HG02870 (cell line): ENCODE measurements around the gene TCEAL4.

Source experiments
- ATAC-seq: cut with Tn5 transposase; IDR thresholded peaks from one replicate; pipeline ENCODE4 v1.9.1; 2021; ENCODE audit warnings: mild to moderate bottlenecking, moderate library complexity; ENCODE audit not compliant: unreplicated experiment

The TCEAL4 gene

GRCh38 chrX:103585411-103586313 is at the start of gene TCEAL4:
TCEAL4 (plus strand) TSS chrX:103585515; CDS start chrX:103586676, 1,161 bp downstream.
- ATAC-seq: peak; percentile 84

GRCh38 chrX:103536071-103536470 is 49.2 kb upstream of the TCEAL4 start:
- ATAC-seq: no peak

DNA sequence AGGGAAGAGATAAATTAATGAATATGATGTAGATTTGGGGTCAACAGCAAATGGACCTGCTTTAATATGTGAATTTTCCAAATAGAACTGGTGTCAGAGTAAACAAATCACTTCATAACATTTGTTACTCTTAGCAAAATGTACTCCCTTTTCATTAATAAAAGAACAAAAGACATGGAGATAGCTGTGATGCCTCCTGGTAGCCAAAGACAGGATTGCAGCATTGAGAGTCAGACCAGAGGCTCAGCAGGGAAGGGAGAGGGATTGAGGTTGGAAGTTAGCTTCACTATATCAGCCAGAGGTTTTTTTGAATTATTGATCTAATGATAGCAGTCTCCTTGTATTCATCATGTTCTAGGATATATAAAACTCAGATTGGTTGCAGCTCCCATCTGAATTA is 48.6 kb upstream of the TCEAL4 start:
- ATAC-seq: no peak

- ATAC-seq: no peak
Measured at GRCh38 chrX:103537871-103538387, 47.4 kb upstream of the TCEAL4 start.

DNA sequence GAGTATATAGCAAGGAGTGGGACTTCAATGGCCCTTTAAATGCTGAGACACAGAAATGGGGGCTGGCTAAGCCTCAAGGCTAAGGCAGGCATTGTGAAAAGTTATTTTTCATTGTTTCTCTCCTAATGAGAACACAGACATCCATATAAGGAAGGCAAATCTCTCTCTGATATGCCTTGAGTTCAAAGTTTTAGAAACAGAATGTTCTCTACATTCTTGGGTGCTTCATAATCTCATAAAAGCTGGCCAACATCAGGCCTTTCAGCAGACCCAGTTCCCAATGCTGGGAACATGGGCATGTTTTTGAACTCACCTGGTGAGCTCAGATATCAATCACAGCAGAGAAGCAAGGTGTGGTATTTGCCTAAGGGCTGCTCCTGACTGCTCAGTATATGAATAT is 46.6 kb upstream of the TCEAL4 start:
- no peak for ATAC-seq

DNA sequence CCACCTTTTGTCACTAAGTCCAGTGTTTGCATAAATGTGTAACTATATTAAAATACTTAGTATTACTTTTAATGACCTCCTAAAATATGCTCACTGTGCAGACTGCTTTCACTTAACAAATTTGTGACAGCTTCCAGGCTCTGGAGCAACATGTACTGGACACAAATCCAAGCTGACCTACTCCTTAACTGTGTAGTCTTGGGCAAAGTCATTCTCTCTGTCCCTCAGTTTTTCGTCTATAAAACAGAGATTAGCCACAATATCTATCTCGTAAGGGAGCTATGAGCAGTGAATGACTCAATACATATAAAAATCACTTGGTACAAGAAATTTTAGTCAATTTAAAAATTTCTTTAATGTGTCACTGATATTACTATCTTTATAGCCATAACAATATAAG is 45.6 kb upstream of the TCEAL4 start:
- ATAC-seq: no peak

GRCh38 chrX:103540145-103540544 is 45.2 kb upstream of the TCEAL4 start:
- ATAC-seq: no peak

- no peak for ATAC-seq
Measured at GRCh38 chrX:103549916-103550315, 35.4 kb upstream of the TCEAL4 start.

DNA sequence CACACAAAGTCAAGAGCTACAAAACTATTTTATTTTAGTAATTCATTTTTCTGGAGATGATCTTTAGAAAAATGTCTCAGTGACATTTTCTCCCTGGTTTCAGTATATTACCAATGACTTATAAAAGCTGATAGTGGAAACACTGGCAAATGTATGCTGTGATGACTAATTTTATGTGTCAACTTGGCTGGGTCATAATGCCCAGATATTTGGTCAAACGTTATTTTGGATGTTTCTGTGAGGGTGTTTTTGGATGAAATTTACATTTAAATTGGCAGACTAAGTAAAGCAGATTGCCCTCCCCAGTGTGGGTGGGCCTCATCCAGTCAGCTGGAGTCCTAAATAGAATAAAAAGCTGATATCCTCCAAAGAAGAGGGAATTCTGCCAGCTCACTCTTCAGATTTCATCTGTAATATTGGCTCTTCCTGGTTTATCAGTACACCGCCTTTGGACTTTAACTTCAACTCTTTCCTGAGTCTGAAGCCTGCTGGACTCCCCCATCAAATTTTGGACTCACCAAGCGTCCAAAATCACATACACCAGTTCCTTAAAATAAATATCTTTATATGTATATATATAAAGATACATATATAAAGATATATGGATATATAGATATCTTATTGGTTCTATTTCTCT is 34.8 kb upstream of the TCEAL4 start:
- no peak for ATAC-seq

DNA sequence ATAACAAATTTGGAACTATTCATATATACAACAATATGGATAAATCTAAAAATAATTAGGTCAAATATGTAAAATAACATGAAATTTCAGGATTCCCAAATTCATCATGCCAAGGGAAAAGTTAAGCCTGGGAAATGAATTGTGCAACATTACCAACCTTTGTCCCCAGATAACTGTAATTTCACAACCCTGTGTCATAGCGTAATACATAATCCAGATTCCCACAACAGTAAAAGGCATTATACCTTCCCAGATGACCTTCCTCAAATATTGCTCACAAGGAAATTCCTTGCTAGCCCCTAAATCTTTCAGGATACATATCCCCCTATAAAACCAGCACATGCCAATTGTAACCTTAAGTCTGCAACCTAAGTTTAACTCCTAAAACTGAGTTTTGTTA is 33.1 kb upstream of the TCEAL4 start:
- ATAC-seq: no peak

DNA sequence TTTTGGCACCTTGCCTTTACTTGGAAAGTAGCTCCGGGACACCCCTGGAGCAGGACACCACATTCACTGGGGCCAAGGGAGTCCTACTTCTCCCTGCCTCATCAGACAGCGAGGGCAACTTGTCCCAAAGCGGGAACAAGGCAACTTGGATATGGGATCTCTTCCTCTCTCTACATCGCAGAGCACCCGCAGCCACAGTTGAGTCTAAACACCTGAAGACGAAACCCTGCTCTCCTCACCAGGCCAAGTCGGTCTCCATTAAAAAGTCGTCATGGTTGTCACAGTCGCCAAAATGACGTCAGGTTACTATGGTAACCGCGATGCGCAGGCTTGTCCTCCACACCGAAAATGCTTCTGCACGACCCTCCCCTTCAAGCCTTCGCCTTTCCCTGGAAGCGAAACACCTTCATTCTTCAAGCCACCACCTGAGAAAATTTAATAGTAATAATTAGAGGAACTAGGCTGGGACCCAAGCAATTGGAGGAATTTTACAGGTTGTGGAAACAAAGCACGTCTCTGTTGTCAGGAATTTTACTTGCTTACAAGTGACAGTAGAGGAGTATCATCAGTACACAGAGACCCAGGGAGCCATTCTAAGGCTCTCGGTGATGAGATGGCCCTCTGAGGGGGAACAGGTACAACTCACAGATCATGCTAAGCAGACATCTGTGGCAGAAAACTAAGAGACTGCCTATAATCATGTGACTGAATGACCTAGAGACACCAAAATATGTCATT is 30.5 kb upstream of the TCEAL4 start:
- ATAC-seq: peak; percentile 97

DNA sequence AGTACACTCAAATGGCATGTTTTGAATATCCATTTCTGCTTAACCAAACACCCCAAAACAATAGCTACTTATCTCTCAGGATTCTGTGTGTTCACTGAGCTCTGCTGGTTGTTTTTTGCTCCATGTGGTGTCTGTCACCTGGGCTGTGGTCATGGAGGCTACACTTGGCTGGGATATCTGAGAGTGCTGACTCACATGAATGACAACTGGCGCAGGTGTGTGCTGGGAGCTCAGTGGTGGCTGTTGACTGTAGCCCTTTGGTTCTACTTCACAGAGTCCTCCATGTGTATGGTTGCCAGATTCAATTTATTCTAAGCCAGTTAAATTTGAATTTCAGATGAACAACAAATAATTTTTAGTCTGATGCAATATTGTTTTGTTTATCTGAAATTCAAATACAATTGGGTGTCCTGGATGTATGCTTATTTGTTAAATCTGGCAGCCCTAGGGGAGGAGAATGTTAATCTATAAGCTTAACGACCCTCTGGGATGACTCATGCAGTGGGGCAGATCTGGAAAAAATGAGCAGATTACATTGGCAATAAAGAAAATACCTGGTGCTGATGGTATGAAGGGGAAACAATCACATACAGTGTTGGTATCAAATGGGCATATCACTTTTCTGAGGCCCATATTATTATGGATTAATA is 28.2 kb upstream of the TCEAL4 start:
- ATAC-seq: no peak

DNA sequence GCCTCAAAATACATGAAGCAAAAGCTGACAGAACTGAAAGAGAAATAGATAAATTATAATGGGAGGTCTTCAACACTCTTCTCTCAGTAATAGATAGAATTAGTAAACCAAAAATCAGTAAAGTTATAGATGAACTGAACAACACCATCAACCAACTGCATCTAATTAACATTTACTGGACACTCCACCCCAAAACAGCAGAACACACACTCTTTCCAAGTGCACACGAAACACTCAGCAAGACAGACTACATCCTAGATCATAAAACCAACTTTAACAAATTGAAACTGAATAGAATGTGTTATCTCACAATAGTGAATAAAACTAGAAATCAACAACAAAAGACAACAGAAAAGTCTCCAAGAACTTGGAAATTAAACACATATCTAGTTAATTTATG is 25.1 kb upstream of the TCEAL4 start:
- no peak for ATAC-seq

DNA sequence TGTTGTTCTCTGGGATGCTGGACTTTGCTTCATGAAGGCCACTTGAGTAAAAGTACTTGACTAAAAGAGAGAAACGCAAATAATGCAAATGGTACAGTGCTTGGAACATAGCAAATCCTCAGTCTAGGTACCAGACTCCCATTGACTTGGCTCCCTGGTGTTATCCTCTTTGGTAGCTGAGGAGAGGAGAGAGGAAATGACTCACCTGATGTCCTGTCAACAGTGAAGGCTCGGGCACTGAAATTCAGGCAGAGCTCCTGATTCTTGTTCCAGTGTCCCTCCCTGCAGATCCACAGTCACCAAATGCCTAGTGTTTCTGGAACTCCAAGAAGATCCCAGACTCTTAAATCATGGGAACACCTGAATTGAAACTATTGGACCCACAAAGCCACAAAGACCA is 22.5 kb upstream of the TCEAL4 start:
- no peak for ATAC-seq

DNA sequence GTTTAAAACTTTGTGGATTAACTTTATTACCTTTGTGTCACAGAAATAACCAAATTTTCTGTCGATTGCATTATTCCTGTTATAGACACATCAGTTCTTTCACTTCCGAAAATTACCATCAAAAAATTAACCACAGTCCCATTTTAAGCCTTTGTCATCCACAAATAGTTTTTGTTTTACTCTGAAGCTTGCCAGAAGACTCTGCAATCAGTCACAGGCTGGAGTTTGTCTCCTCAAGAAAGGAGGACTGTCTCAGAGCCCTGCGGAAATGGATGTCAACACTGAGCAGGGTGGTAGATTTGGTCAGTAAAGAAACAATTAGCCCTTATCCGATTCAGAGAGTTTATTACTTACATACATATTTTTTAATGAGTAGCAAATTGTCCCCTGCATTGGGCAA is 20.1 kb upstream of the TCEAL4 start:
- ATAC-seq: peak; percentile 63

- no peak for ATAC-seq
Measured at GRCh38 chrX:103565752-103566151, 19.6 kb upstream of the TCEAL4 start.

DNA sequence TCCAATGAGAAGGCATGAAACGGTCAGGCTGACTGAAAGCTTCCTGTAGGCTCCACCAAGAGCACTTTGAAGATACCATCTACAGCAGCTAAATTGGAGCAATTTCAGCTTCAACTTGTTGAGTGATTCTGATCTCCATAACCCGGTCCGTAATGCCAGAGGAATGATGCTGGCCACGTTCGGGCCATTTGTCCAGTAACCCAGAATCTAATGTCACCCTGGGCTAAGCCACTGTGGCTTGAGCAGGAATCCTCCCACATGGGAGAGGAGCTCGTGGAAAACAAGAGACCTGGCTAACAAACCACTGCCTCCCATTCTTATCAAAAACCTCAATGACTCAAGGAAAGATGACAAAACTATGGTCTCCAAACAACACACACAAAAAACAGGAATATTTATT is 14.2 kb upstream of the TCEAL4 start:
- no peak for ATAC-seq

- no peak for ATAC-seq
Measured at GRCh38 chrX:103571726-103572125, 13.6 kb upstream of the TCEAL4 start.

- no peak for ATAC-seq
Measured at GRCh38 chrX:103573202-103573601, 12.1 kb upstream of the TCEAL4 start.

DNA sequence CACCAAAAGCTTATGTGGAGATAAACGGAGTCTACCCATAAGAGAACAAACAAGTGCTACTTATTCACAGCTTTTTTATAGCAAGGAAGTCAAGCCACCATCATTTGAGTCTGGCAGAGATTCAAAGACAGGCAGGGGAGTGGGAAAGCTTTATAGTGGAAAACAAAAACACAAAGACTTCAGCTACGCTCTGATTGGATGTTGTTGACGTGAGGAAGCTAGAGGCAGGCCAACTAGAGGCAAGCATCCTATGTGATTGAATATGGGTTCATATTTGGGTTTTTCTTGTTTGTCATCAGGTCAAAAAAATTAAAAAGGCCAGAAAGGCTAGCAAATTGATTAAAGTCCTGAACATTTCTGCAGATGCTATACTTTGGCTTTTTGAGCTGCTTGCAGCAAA is 719 bp upstream of the TCEAL4 start:
- no peak for ATAC-seq

DNA sequence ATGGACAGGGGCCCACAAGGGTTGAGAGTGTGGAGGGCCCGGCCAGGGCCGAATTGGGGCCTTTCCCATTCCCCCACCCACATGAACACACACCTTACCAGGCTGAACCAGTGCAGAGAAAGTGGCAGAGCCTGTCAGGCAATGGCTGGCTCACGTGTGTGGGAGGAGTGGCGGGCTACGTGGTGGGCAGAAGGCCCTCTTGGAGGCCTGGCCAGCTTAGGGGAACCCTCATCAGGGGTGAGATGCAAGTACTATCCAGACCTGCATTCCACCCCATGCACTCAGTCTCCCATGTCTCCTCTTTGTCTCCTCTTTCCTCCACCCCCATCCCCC is 965 bp downstream of the TCEAL4 start:
- peak; percentile 10 for ATAC-seq
